HepG2 (cell line): ENCODE data around the gene GATAD2B. TPM values are rescaled to one million over a fixed set of nuclear protein-coding genes. Genes with fewer than 3 reads are reported as not detected.

Experiments
- ATF2 ChIP-seq: sonication (generic); formaldehyde crosslinking; IDR thresholded peaks from 2 replicates; pipeline ENCODE4 v1.4.0; 2020; ENCODE audit warnings: missing genetic modification reagents
- CBX5 ChIP-seq: sonication (generic); formaldehyde crosslinking; IDR thresholded peaks from 2 replicates; pipeline ENCODE4 v1.4.0; 2020; ENCODE audit warnings: missing genetic modification reagents, borderline replicate concordance
- CTCF ChIP-seq: sonication (generic); formaldehyde crosslinking; IDR thresholded peaks from 2 replicates; pipeline ENCODE4 v1.5.0; 2020; ENCODE audit warnings: mild to moderate bottlenecking, missing genetic modification reagents, moderate library complexity
- DNMT3B ChIP-seq: conservative IDR thresholded peaks from 2 replicates; pipeline ENCODE4 v1.6.1; 2016; ENCODE audit warnings: missing biosample characterization, control low read depth
- EP300 ChIP-seq, 3 experiments: sonication (generic) in 1 of 3; formaldehyde crosslinking in 1 of 3; IDR thresholded peaks; 2 replicates each; pipeline versions ENCODE4 v1.5.1 to v1.6.1; 2011 to 2020; ENCODE audit warnings: low read depth in 2 of 3, low read length in 2 of 3, borderline replicate concordance in 1 of 3, improper control_type of control experiment in 1 of 3, mild to moderate bottlenecking in 1 of 3, missing genetic modification reagents in 1 of 3, moderate library complexity in 1 of 3
- FIP1L1 ChIP-seq: fragments of 200-400 bp; formaldehyde crosslinking; IDR thresholded peaks from 2 replicates; pipeline ENCODE4 v1.6.1; 2018; ENCODE audit warnings: low read depth, mild to moderate bottlenecking, low read length, moderate library complexity, borderline replicate concordance; ENCODE audit not compliant: insufficient read depth
- GATAD2A ChIP-seq: IDR thresholded peaks from 2 replicates; pipeline ENCODE4 v1.6.1; 2016
- HIVEP1 ChIP-seq: sonication (generic); formaldehyde crosslinking; IDR thresholded peaks from 2 replicates; pipeline ENCODE4 v1.4.0; 2020; ENCODE audit warnings: mild to moderate bottlenecking, missing genetic modification reagents
- HMGA1 ChIP-seq: sonication (generic); formaldehyde crosslinking; conservative IDR thresholded peaks from 2 replicates; pipeline ENCODE4 v1.4.0; 2020; ENCODE audit warnings: missing genetic modification reagents
- NAIF1 ChIP-seq: sonication (generic); formaldehyde crosslinking; IDR thresholded peaks from 2 replicates; pipeline ENCODE4 v1.5.0; 2020; ENCODE audit warnings: mild to moderate bottlenecking, missing genetic modification reagents, borderline replicate concordance
- NPAS2 ChIP-seq: sonication (generic); formaldehyde crosslinking; IDR thresholded peaks from 2 replicates; pipeline ENCODE4 v1.8.0; 2022; ENCODE audit warnings: mild to moderate bottlenecking, missing genetic modification reagents, borderline replicate concordance
- NR0B2 ChIP-seq: sonication (generic); formaldehyde crosslinking; IDR thresholded peaks from 2 replicates; pipeline ENCODE4 v1.4.0; 2020; ENCODE audit warnings: mild to moderate bottlenecking, missing genetic modification reagents
- PCBP2 ChIP-seq: fragments of 200-400 bp; formaldehyde crosslinking; optimal IDR thresholded peaks from 2 replicates; pipeline ENCODE3; 2018; ENCODE audit warnings: low read length, low read depth; ENCODE audit not compliant: poor library complexity, severe bottlenecking
- RARA ChIP-seq: IDR thresholded peaks from 2 replicates; pipeline ENCODE4 v1.6.1; 2016; ENCODE audit warnings: missing genetic modification reagents, missing compliant biosample characterization
- RFX1 ChIP-seq: fragments of 450-650 bp; IDR thresholded peaks from 2 replicates; pipeline ENCODE4 v1.6.1; 2017
- SKI ChIP-seq: fragments of 450-650 bp; IDR thresholded peaks from one replicate; pipeline ENCODE4 v1.6.1; 2018; ENCODE audit warnings: mild to moderate bottlenecking; ENCODE audit not compliant: partially characterized antibody
- ZBTB26 ChIP-seq: IDR thresholded peaks from 2 replicates; pipeline ENCODE4 v1.6.1; 2016; ENCODE audit warnings: missing compliant biosample characterization, missing genetic modification reagents, borderline replicate concordance
- ZNF101 ChIP-seq: sonication (generic); formaldehyde crosslinking; IDR thresholded peaks from 2 replicates; pipeline ENCODE4 v1.4.0; 2020; ENCODE audit warnings: mild to moderate bottlenecking, low read depth, missing genetic modification reagents, borderline replicate concordance
- ZNF160 ChIP-seq: sonication (generic); formaldehyde crosslinking; IDR thresholded peaks from 2 replicates; pipeline ENCODE4 v1.8.0; 2022; ENCODE audit warnings: mild to moderate bottlenecking, inconsistent platforms, missing genetic modification reagents
- ZNF264 ChIP-seq: sonication (generic); formaldehyde crosslinking; IDR thresholded peaks from 2 replicates; pipeline ENCODE4 v1.4.0; 2020; ENCODE audit warnings: missing genetic modification reagents
- ZNF558 ChIP-seq: sonication (generic); formaldehyde crosslinking; IDR thresholded peaks from 2 replicates; pipeline ENCODE4 v1.9.0; 2022; ENCODE audit warnings: mild to moderate bottlenecking, missing genetic modification reagents, borderline replicate concordance
- ZNF644 ChIP-seq: IDR thresholded peaks from 2 replicates; pipeline ENCODE4 v1.6.1; 2016; ENCODE audit warnings: low read depth
- polyA plus RNA-seq, 8 experiments: library from polyadenylated mRNA; depleted of rRNA in 3 of 8; stranded (reverse) in 7 of 8; unstranded in 1 of 8; fragments of >200 nt; fragmentation: Illumina TruSeq in 4 of 8; extraction: Trizol in 4 of 8; gene quantifications; 2 replicates each; pipeline versions ENCODE4 v1.2.1 to v1.2.3, GENCODE V29; 2011 to 2016; ENCODE audit warnings: low read depth in 4 of 8, missing spikeins in 1 of 8, mixed read lengths in 1 of 8; ENCODE audit not compliant: insufficient read depth in 1 of 8
- total RNA-seq, 5 experiments: library from RNA; depleted of rRNA; stranded (reverse); fragments of >200 nt; fragmentation: Illumina TruSeq; extraction: Trizol; gene quantifications; 2 replicates each; pipeline ENCODE4 v1.2.3, GENCODE V29; 2016; ENCODE audit warnings: low read depth in 1 of 5
- TF ChIP-seq, protein P1 (sequence below): sonication (generic); formaldehyde crosslinking; IDR thresholded peaks from 2 replicates; pipeline ENCODE4 v1.5.0; 2020; ENCODE audit warnings: missing genetic modification reagents, mild to moderate bottlenecking, borderline replicate concordance

The GATAD2B gene
- total and polyA plus RNA-seq, 2 of the 13 experiments (the other 11 are each of a cell fraction or from before 2014, with no cell fraction given): 3.2 to 5.2 TPM

DNA sequence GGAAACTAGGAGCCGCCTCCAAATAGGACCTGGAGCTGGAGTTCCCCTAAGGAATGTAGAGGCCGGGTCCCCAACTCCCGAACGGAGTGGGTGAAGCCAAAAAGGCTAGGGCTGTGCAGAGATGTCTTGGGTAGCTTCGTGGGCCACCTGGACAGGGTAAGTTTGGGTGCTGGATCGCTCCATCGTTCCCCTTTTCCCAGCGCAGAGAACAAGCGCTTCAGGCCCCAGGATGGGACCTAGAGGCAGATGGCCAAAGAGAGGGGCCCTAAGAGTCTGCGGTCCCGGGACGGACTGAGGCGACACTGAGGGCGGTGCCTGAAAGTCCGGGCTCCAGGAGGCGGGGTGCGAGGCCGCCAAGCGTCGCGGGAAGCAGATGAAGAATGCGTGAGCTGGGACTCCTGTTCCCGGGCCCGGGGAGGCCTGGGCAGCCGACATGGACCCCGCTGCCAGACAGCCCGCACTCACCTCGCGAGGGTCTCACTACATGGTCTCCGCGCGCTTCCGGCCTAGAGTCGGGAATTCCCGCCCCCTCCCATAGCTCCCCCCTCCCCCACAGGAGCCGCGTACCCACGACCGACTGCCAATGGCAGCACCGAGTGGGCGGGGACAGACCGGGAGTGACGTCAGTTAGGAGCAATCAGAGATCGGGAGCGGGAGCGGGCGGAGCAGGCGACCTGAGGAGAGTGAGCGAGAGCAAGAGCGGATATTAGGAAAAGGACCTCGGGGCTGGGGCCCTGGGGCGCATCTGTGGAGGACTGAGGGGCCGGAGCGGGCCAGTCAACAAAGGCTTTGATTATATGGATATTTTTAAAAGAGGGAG lies 40.5 kb upstream of the GATAD2B start, which contains the start of gene SLC39A1 (continued):
- TF ChIP-seq, protein P1, sequence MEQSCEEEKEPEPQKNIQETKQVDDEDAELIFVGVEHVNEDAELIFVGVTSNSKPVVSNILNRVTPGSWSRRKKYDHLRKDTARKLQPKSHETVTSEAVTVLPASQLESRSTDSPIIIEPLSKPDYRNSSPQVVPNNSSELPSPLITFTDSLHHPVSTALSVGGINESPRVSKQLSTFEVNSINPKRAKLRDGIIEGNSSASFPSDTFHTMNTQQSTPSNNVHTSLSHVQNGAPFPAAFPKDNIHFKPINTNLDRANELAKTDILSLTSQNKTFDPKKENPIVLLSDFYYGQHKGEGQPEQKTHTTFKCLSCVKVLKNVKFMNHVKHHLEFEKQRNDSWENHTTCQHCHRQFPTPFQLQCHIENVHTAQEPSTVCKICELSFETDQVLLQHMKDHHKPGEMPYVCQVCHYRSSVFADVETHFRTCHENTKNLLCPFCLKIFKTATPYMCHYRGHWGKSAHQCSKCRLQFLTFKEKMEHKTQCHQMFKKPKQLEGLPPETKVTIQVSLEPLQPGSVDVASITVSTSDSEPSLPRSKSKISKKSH (CRISPR knock-in tag): no peak
- no peak for TF ChIP-seq FIP1L1
- no peak for TF ChIP-seq EP300 (IDR thresholded peaks at IDR 0.05; ENCODE audit: low read depth in 2 of 2, low read length in 2 of 2)
- no peak for TF ChIP-seq EP300 (CRISPR knock-in tag; IDR thresholded peaks at IDR 0.05; ENCODE audit: borderline replicate concordance)
- TF ChIP-seq CBX5: no peak; the same call in 1 of the 2 replicates
- TF ChIP-seq HMGA1 (CRISPR knock-in tag): no peak
- TF ChIP-seq RFX1: no peak
- TF ChIP-seq HIVEP1 (CRISPR knock-in tag): no peak; the same call in 1 of the 2 replicates
- no peak; the same call in 1 of the 2 replicates for TF ChIP-seq ZNF264 (CRISPR knock-in tag)
- TF ChIP-seq SKI: no peak
- no peak for TF ChIP-seq PCBP2
- no peak for TF ChIP-seq NPAS2 (CRISPR knock-in tag)
- no peak for TF ChIP-seq ZBTB26
- peak; percentile 56; the same call in 1 of the 2 replicates for TF ChIP-seq NAIF1 (CRISPR knock-in tag)
- TF ChIP-seq ATF2 (CRISPR knock-in tag): peak; percentile 86; the same call in 1 of the 2 replicates
- TF ChIP-seq ZNF160: 0 out of 2 replicates have a peak, but pooled peaks have one; percentile 4
- TF ChIP-seq RARA: no peak
- TF ChIP-seq NR0B2 (CRISPR knock-in tag): no peak
- TF ChIP-seq CTCF: no peak; the same call in 1 of the 2 replicates
- no peak for TF ChIP-seq ZNF101 (CRISPR knock-in tag)
- no peak for TF ChIP-seq DNMT3B (CRISPR knock-in tag)
- TF ChIP-seq GATAD2A: no peak
- no peak for TF ChIP-seq ZNF558 (CRISPR knock-in tag)
- TF ChIP-seq ZNF644 (CRISPR knock-in tag): no peak
